ENCODE data around the gene ANKRD17. TPM values are rescaled to one million over a fixed set of nuclear protein-coding genes. Genes with fewer than 3 reads are reported as not detected.

Gene ANKRD17
- polyA plus RNA-seq, 1 of the 3 experiments (the other 2 are of a cell fraction): 25.6 TPM

DNA sequence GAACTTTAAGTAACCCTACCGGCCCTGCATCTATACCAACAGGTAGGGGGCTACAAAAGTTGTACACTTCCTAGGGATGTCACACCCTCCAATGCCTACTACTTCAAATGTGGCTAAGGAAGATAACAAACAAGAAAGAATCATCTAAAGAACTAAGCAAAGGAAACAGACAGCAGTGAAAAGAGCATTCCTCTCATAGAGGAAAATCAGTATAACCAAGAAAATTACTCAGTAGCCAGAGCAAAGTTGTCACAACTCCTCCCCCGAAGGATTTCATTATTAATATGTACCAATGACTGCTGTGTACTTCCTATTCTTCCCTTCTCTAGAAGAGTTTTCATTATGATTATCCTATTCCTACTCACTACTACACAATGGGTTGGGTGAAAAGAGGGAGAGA is 12.6 kb downstream of the ANKRD17 start:
- H3F3A ChIP-seq (replicated peaks; ENCODE audit: insufficient read depth): peaks cover 5% of the 10 kb centered on the region
- no peak overlapping the region for H3K9ac ChIP-seq
- H3K9me3 ChIP-seq: no peaks in the 10 kb centered on the region
- no peaks in the 10 kb centered on the region for H3K9me2 ChIP-seq
- no peaks in the 10 kb centered on the region for H3K4me1 ChIP-seq (ENCODE audit: control insufficient read depth in 1 of 2, insufficient read depth in 2 of 2, low read depth in 1 of 2, low read length in 1 of 2)
- no peak overlapping the region for H3K4me3 ChIP-seq (ENCODE audit: low read depth in 2 of 2, low read length in 1 of 2)
- peaks cover 70% of the 10 kb centered on the region for H4K20me1 ChIP-seq (ENCODE audit: insufficient read depth)
- POLR2A ChIA-PET: no interaction called here
- no peaks in the 10 kb centered on the region for H3K27me3 ChIP-seq (ENCODE audit: insufficient read depth)
- no peak overlapping the region for H3K27ac ChIP-seq (ENCODE audit: low read depth in 2 of 2, low read length in 1 of 2)
- CTCF ChIA-PET: interaction anchor here (1.6 kb wide), 1 partner anchor 11 kb away, joined by 5 read pairs; no protein-coding TSS in a partner anchor
- peaks cover 12 to 18% of the 10 kb centered on the region in 2 experiments for H3K36me3 ChIP-seq (replicated peaks in 1 of 2; ENCODE audit: control insufficient read depth in 1 of 2, insufficient read depth in 2 of 2, low read length in 1 of 2)
- TF ChIP-seq FOXJ3 (CRISPR knock-in tag; IDR thresholded peaks at IDR 0.05) (no peak), RXRA (IDR thresholded peaks at IDR 0.05; ENCODE audit: borderline replicate concordance, low read depth) (no peak), RCOR1 (IDR thresholded peaks at IDR 0.05; ENCODE audit: low read length) (no peak), RAD21 (IDR thresholded peaks at IDR 0.05; ENCODE audit: low read length) (no peak), SIN3A (IDR thresholded peaks at IDR 0.05; ENCODE audit: borderline replicate concordance, low read depth, low read length) (no peak), FOSL2 (IDR thresholded peaks at IDR 0.05; ENCODE audit: borderline replicate concordance, low read depth) (no peak), JUND (IDR thresholded peaks at IDR 0.05) (no peak), MEF2A (IDR thresholded peaks at IDR 0.05; ENCODE audit: borderline replicate concordance, low read depth) (no peak)
- TF ChIP-seq, protein P1, sequence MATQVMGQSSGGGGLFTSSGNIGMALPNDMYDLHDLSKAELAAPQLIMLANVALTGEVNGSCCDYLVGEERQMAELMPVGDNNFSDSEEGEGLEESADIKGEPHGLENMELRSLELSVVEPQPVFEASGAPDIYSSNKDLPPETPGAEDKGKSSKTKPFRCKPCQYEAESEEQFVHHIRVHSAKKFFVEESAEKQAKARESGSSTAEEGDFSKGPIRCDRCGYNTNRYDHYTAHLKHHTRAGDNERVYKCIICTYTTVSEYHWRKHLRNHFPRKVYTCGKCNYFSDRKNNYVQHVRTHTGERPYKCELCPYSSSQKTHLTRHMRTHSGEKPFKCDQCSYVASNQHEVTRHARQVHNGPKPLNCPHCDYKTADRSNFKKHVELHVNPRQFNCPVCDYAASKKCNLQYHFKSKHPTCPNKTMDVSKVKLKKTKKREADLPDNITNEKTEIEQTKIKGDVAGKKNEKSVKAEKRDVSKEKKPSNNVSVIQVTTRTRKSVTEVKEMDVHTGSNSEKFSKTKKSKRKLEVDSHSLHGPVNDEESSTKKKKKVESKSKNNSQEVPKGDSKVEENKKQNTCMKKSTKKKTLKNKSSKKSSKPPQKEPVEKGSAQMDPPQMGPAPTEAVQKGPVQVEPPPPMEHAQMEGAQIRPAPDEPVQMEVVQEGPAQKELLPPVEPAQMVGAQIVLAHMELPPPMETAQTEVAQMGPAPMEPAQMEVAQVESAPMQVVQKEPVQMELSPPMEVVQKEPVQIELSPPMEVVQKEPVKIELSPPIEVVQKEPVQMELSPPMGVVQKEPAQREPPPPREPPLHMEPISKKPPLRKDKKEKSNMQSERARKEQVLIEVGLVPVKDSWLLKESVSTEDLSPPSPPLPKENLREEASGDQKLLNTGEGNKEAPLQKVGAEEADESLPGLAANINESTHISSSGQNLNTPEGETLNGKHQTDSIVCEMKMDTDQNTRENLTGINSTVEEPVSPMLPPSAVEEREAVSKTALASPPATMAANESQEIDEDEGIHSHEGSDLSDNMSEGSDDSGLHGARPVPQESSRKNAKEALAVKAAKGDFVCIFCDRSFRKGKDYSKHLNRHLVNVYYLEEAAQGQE (IDR thresholded peaks at IDR 0.05; ENCODE audit: low read depth, low read length): no peak
- TF ChIP-seq, protein P2, sequence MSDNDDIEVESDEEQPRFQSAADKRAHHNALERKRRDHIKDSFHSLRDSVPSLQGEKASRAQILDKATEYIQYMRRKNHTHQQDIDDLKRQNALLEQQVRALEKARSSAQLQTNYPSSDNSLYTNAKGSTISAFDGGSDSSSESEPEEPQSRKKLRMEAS (IDR thresholded peaks at IDR 0.05; ENCODE audit: low read depth): no peak
- peaks cover 100% of the 10 kb centered on the region for H3K79me2 ChIP-seq (ENCODE audit: insufficient read depth)
- H3K4me2 ChIP-seq: no peak overlapping the region
- DNase-seq: no peak
- 98% methylated on average over 2 of the region's 2 CpGs for WGBS (ENCODE audit: low lambda C conversion rate)
- H2AFZ ChIP-seq (ENCODE audit: low read depth): no peak overlapping the region

DNA sequence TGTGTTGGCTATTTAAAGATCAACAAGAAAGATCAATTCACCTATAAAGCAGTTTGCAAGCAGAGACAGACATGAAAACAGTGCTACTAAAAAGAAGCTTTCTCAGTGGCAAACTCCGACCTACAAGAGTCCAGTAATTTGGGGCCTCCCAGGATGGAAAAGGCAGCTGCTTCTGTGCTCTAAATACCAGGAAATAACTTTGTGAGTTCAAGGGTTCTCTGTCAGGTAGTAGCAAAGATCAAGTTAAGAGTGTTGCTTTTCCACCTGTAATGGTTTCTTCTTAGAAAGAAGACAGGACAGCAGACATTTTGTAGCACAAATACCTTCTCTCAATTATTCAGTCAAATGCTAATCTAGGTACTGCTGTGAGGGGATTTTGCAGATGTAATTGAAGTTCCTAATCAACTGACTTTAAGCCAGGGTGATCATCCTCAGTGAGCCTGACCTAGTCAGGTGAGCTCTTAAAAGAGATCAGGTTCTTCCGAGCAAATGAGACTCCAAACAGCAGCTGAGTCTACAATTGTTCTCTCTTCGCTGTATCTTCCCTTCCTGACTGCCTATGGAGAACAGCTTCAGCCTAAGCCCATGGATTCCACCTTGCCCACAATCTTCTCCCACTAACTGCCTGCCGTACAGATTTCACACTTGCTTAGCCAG is 13.5 kb downstream of the ANKRD17 start:
- H3K27ac ChIP-seq (ENCODE audit: low read depth in 2 of 2, low read length in 1 of 2): no peak overlapping the region
- DNase-seq: no peak
- no peaks in the 10 kb centered on the region for H3K9me2 ChIP-seq
- H3K4me1 ChIP-seq (ENCODE audit: control insufficient read depth in 1 of 2, insufficient read depth in 2 of 2, low read depth in 1 of 2, low read length in 1 of 2): no peaks in the 10 kb centered on the region
- ChIA-PET POLR2A (no interaction called here), CTCF (interaction anchor here (1.6 to 1.8 kb wide), 2 partner anchors 11 to 14 kb away, joined by 5 read pairs; partner anchors contain the start of gene ANKRD17)
- H3F3A ChIP-seq (replicated peaks; ENCODE audit: insufficient read depth): peaks cover 5% of the 10 kb centered on the region
- H3K79me2 ChIP-seq (ENCODE audit: insufficient read depth): peaks cover 100% of the 10 kb centered on the region
- H3K9ac ChIP-seq: no peak overlapping the region
- H3K9me3 ChIP-seq: no peaks in the 10 kb centered on the region
- H3K4me2 ChIP-seq: no peak overlapping the region
- WGBS (ENCODE audit: low lambda C conversion rate): 95% methylated on average over 4 of the region's 4 CpGs
- no peak overlapping the region for H3K4me3 ChIP-seq (ENCODE audit: low read depth in 2 of 2, low read length in 1 of 2)
- peaks cover 73% of the 10 kb centered on the region for H4K20me1 ChIP-seq (ENCODE audit: insufficient read depth)
- H3K36me3 ChIP-seq (replicated peaks in 1 of 2; ENCODE audit: control insufficient read depth in 1 of 2, insufficient read depth in 2 of 2, low read length in 1 of 2): peaks cover 12 to 18% of the 10 kb centered on the region in 2 experiments
- H2AFZ ChIP-seq (ENCODE audit: low read depth): no peak overlapping the region
- no peaks in the 10 kb centered on the region for H3K27me3 ChIP-seq (ENCODE audit: insufficient read depth)
- TF ChIP-seq, protein P3, sequence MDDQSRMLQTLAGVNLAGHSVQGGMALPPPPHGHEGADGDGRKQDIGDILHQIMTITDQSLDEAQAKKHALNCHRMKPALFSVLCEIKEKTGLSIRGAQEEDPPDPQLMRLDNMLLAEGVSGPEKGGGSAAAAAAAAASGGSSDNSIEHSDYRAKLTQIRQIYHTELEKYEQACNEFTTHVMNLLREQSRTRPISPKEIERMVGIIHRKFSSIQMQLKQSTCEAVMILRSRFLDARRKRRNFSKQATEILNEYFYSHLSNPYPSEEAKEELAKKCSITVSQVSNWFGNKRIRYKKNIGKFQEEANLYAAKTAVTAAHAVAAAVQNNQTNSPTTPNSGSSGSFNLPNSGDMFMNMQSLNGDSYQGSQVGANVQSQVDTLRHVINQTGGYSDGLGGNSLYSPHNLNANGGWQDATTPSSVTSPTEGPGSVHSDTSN (IDR thresholded peaks at IDR 0.05): no peak
- no peak for TF ChIP-seq SIN3A (IDR thresholded peaks at IDR 0.05; ENCODE audit: borderline replicate concordance, low read depth, low read length)
- TF ChIP-seq, protein P4, sequence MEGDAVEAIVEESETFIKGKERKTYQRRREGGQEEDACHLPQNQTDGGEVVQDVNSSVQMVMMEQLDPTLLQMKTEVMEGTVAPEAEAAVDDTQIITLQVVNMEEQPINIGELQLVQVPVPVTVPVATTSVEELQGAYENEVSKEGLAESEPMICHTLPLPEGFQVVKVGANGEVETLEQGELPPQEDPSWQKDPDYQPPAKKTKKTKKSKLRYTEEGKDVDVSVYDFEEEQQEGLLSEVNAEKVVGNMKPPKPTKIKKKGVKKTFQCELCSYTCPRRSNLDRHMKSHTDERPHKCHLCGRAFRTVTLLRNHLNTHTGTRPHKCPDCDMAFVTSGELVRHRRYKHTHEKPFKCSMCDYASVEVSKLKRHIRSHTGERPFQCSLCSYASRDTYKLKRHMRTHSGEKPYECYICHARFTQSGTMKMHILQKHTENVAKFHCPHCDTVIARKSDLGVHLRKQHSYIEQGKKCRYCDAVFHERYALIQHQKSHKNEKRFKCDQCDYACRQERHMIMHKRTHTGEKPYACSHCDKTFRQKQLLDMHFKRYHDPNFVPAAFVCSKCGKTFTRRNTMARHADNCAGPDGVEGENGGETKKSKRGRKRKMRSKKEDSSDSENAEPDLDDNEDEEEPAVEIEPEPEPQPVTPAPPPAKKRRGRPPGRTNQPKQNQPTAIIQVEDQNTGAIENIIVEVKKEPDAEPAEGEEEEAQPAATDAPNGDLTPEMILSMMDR (IDR thresholded peaks at IDR 0.05): no peak
- TF ChIP-seq FOSL2 (IDR thresholded peaks at IDR 0.05; ENCODE audit: borderline replicate concordance, low read depth): no peak
- TF ChIP-seq EP300 (IDR thresholded peaks at IDR 0.05; ENCODE audit: borderline replicate concordance in 1 of 2, low read depth in 1 of 2, low read length in 1 of 2): no peak
- TF ChIP-seq RFX5 (IDR thresholded peaks at IDR 0.05; ENCODE audit: low read length): no peak
- no peak for TF ChIP-seq NFIC (IDR thresholded peaks at IDR 0.05; ENCODE audit: borderline replicate concordance)
- no peak for TF ChIP-seq TEAD4 (IDR thresholded peaks at IDR 0.05; ENCODE audit: borderline replicate concordance, insufficient read depth)
- no peak for TF ChIP-seq TCF12 (IDR thresholded peaks at IDR 0.05)

Measured in SK-N-SH (cell line).